GM23338 (cell line): ENCODE measurements around the gene DCLK1. TPM values are rescaled to one million over a fixed set of nuclear protein-coding genes. Genes with fewer than 3 reads are reported as not detected.

Experiments used
- ATAC-seq: fragments of 200-7000 bp; cut with Tn5 transposase; 3 replicates; pipeline ENCODE4 v1.9.1; 2020
- DNase-seq: peaks from one replicate; pipeline ENCODE4 v3.0.0-alpha.2; 2015; ENCODE audit warnings: low spot score
- H2AFZ ChIP-seq: fragments of 200-600 bp; sonication (generic); 2 replicates; pipeline ENCODE4 v1.8.0; 2016; ENCODE audit warnings: antibody characterized with exemption, mild to moderate bottlenecking, moderate library complexity
- H3F3A ChIP-seq: fragments of 200-600 bp; sonication (generic); replicated peaks from 2 replicates; pipeline ENCODE4 v1.8.0; 2017; ENCODE audit warnings: antibody characterized with exemption, mixed run types, low read depth
- H3K27ac ChIP-seq: fragments of 200-600 bp; sonication (generic); 2 replicates; pipeline ENCODE4 v1.6.1; 2016; ENCODE audit warnings: low read depth
- H3K27me3 ChIP-seq: fragments of 200-600 bp; sonication (generic); 2 replicates; pipeline ENCODE4 v1.8.0; 2016; ENCODE audit warnings: mild to moderate bottlenecking, mixed run types, moderate library complexity; ENCODE audit not compliant: insufficient read depth
- H3K36me3 ChIP-seq: fragments of 200-600 bp; sonication (generic); 2 replicates; pipeline ENCODE4 v1.8.0; 2016; ENCODE audit warnings: mild to moderate bottlenecking; ENCODE audit not compliant: insufficient read depth
- H3K4me1 ChIP-seq: fragments of 200-600 bp; sonication (generic); 2 replicates; pipeline ENCODE4 v1.8.0; 2016; ENCODE audit warnings: mild to moderate bottlenecking, moderate library complexity; ENCODE audit not compliant: insufficient read depth
- H3K4me2 ChIP-seq: fragments of 200-600 bp; sonication (generic); 2 replicates; pipeline ENCODE4 v1.7.1; 2017; ENCODE audit warnings: mixed run types
- H3K4me3 ChIP-seq: fragments of 200-600 bp; sonication (generic); 2 replicates; pipeline ENCODE4 v1.6.1; 2016; ENCODE audit warnings: mixed run types
- H3K79me2 ChIP-seq: fragments of 200-600 bp; sonication (generic); replicated peaks from 2 replicates; pipeline ENCODE4 v1.8.0; 2017; ENCODE audit warnings: mild to moderate bottlenecking; ENCODE audit not compliant: insufficient read depth
- H3K9me2 ChIP-seq: fragments of 200-600 bp; sonication (generic); 2 replicates; pipeline ENCODE4 v1.8.0; 2017; ENCODE audit not compliant: insufficient read depth
- H4K20me1 ChIP-seq: fragments of 200-600 bp; sonication (generic); replicated peaks from 2 replicates; pipeline ENCODE4 v1.8.0; 2017; ENCODE audit warnings: mild to moderate bottlenecking; ENCODE audit not compliant: insufficient read depth
- H3K27ac Mint-ChIP-seq: 2 replicates; pipeline ENCODE4 v1.8.0; 2020; ENCODE audit warnings: inconsistent platforms, mild to moderate bottlenecking, moderate library complexity, mixed read lengths
- H3K27me3 Mint-ChIP-seq: 3 replicates; pipeline ENCODE4 v1.8.0; 2022; ENCODE audit warnings: low read depth, mild to moderate bottlenecking, moderate library complexity, mixed read lengths, inconsistent platforms; ENCODE audit not compliant: insufficient read depth, poor library complexity
- H3K36me3 Mint-ChIP-seq: 3 replicates; pipeline ENCODE4 v1.8.0; 2021; ENCODE audit warnings: low read depth, mild to moderate bottlenecking, inconsistent platforms, moderate library complexity, mixed read lengths
- H3K4me1 Mint-ChIP-seq: 3 replicates; pipeline ENCODE4 v1.8.0; 2020; ENCODE audit warnings: mild to moderate bottlenecking, inconsistent platforms, mixed read lengths
- H3K4me3 Mint-ChIP-seq: 3 replicates; pipeline ENCODE4 v1.8.0; 2021; ENCODE audit warnings: moderate library complexity, mild to moderate bottlenecking, inconsistent platforms, mixed read lengths
- H3K9me3 Mint-ChIP-seq: 3 replicates; pipeline ENCODE4 v1.8.0; 2020; ENCODE audit warnings: moderate library complexity, mild to moderate bottlenecking, inconsistent platforms, mixed read lengths
- CREB1 ChIP-seq: fragments of 250-450 bp; sonication (Bioruptor Pico); IDR thresholded peaks from 2 replicates; pipeline ENCODE4 v1.5.0; 2020; ENCODE audit warnings: low read depth, mild to moderate bottlenecking, moderate library complexity
- EZH2 ChIP-seq: fragments of 200-600 bp; sonication (generic); IDR thresholded peaks from one replicate; pipeline ENCODE4 v1.8.0; 2017; ENCODE audit warnings: antibody characterized with exemption, mild to moderate bottlenecking, low read depth; ENCODE audit not compliant: unreplicated experiment
- EZH2phosphoT487 ChIP-seq: fragments of 200-600 bp; sonication (generic); IDR thresholded peaks from one replicate; pipeline ENCODE4 v1.8.1; 2018; ENCODE audit warnings: antibody characterized with exemption; ENCODE audit not compliant: unreplicated experiment
- REST ChIP-seq: IDR thresholded peaks from one replicate; pipeline ENCODE4 v1.6.1; 2018; ENCODE audit warnings: antibody characterized with exemption; ENCODE audit not compliant: unreplicated experiment
- STAT1 ChIP-seq: IDR thresholded peaks from one replicate; pipeline ENCODE4 v1.6.1; 2016; ENCODE audit warnings: antibody characterized with exemption; ENCODE audit not compliant: unreplicated experiment
- ZNF114 ChIP-seq: fragments of 250-450 bp; sonication (Bioruptor Pico); IDR thresholded peaks from 2 replicates; pipeline ENCODE4 v1.5.0; 2020; ENCODE audit warnings: mild to moderate bottlenecking, moderate library complexity
- ZNF331 ChIP-seq: fragments of 250-450 bp; sonication (Bioruptor Pico); IDR thresholded peaks from 2 replicates; pipeline ENCODE4 v1.5.0; 2020; ENCODE audit warnings: low read depth, mild to moderate bottlenecking, moderate library complexity
- ZNF462 ChIP-seq: fragments of 250-450 bp; sonication (Bioruptor Pico); IDR thresholded peaks from 2 replicates; pipeline ENCODE4 v1.5.0; 2020; ENCODE audit warnings: mild to moderate bottlenecking, moderate library complexity
- polyA plus RNA-seq: library from polyadenylated mRNA; unstranded; fragments of >200 nt; fragmentation: Nextera tagmentation; extraction: Ambion mirVana; gene quantifications from 2 replicates; pipeline ENCODE4 v1.2.1, GENCODE V29; 2016
- total RNA-seq: library from RNA; depleted of rRNA; stranded (reverse); fragments of >200 nt; shearing (Covaris generic); gene quantifications from 2 replicates; pipeline ENCODE4 v1.2.3, GENCODE V29; 2014

The DCLK1 gene
- total and polyA plus RNA-seq, 2 experiments from 2014 or later, result 13.1 to 57.7 TPM

- TF ChIP-seq ZNF462 (0 out of 2 replicates have a peak, but pooled peaks have one; percentile 48), STAT1 (no peak), EZH2 (no peak), ZNF331 (CRISPR knock-in tag) (no peak)
Measured at GRCh38 chr13:35857769-35858168, 273.4 kb downstream of the DCLK1 start (continued).

- Histone ChIP-seq H3K36me3 (no peaks in the 10 kb centered on the region), H3K27me3 (no peaks in the 10 kb centered on the region), H2AFZ (no peak overlapping the region), H3K4me3 (peak overlapping the region; percentile 24; the same call in 1 of the 2 replicates), H3K27ac (peak overlapping the region; percentile 99), H3K79me2 (peaks cover 26% of the 10 kb centered on the region), H3K4me1 (peaks cover 58% of the 10 kb centered on the region), H3F3A (peaks cover 19% of the 10 kb centered on the region), H3K4me2 (peak overlapping the region; percentile 59), H4K20me1 (no peaks in the 10 kb centered on the region), H3K9me2 (0 out of 2 replicates have a peak, but pooled peaks cover 4% of the 10 kb centered on the region)
- peaks cover 72% of the 10 kb centered on the region for H3K4me1 Mint-ChIP-seq
- ATAC-seq, result no peak
- DNase-seq, result peak; percentile 28
- H3K36me3 Mint-ChIP-seq, result peaks cover 22% of the 10 kb centered on the region
- TF ChIP-seq EZH2 (no peak), STAT1 (no peak), CREB1 (CRISPR knock-in tag) (peak; percentile 50), ZNF114 (no peak), REST (no peak), EZH2phosphoT487 (no peak)
- peaks cover under 1% of the 10 kb centered on the region for H3K27me3 Mint-ChIP-seq
- peak overlapping the region; percentile 97 for H3K27ac Mint-ChIP-seq
- H3K4me3 Mint-ChIP-seq, result no peak overlapping the region
- no peaks in the 10 kb centered on the region for H3K9me3 Mint-ChIP-seq
Measured at GRCh38 chr13:35856721-35857364, 274.3 kb downstream of the DCLK1 start.
